Parathyroid adenoma (tissue), 2 donors: ENCODE measurements around the gene SMG9.
"Not testable (repeated sequence)": the region's sequence is repeated elsewhere in the genome, so short reads cannot be mapped to it uniquely, and the experiment has no call there.

ENCODE experiments used
- H2AFZ ChIP-seq: fragments of 300-600 bp; sonication (generic); one replicate; pipeline ENCODE4 v1.7.0; 2017; ENCODE audit warnings: antibody characterized with exemption, mild to moderate bottlenecking
- H3K27ac ChIP-seq: fragments of 300-600 bp; sonication (generic); one replicate; pipeline ENCODE4 v1.7.0; 2017
- H3K27me3 ChIP-seq: fragments of 300-600 bp; sonication (generic); one replicate; pipeline ENCODE4 v1.7.0; 2017; ENCODE audit warnings: low read length; ENCODE audit not compliant: control insufficient read depth, insufficient read depth
- H3K36me3 ChIP-seq: fragments of 300-600 bp; sonication (generic); one replicate; pipeline ENCODE4 v1.7.0; 2017; ENCODE audit warnings: low read length; ENCODE audit not compliant: control insufficient read depth, insufficient read depth
- H3K4me1 ChIP-seq: fragments of 300-600 bp; sonication (generic); one replicate; pipeline ENCODE4 v1.7.0; 2017; ENCODE audit warnings: control low read depth
- H3K4me2 ChIP-seq: fragments of 300-600 bp; sonication (generic); one replicate; pipeline ENCODE4 v1.7.0; 2017; ENCODE audit warnings: low read length
- H3K4me3 ChIP-seq: fragments of 300-600 bp; sonication (generic); one replicate; pipeline ENCODE4 v1.7.0; 2017; ENCODE audit warnings: low read depth, low read length
- H3K79me2 ChIP-seq: fragments of 300-600 bp; sonication (generic); one replicate; pipeline ENCODE4 v1.7.0; 2017; ENCODE audit warnings: control low read depth
- H3K9ac ChIP-seq: fragments of 300-600 bp; sonication (generic); one replicate; pipeline ENCODE4 v1.7.0; 2017; ENCODE audit warnings: mild to moderate bottlenecking
- H3K9me3 ChIP-seq: fragments of 300-600 bp; sonication (generic); one replicate; pipeline ENCODE4 v1.7.0; 2017; ENCODE audit warnings: low read length; ENCODE audit not compliant: control insufficient read depth
- CTCF ChIP-seq: fragments of 300-600 bp; sonication (generic); IDR thresholded peaks from one replicate; pipeline ENCODE4 v1.7.0; 2017; ENCODE audit warnings: antibody characterized with exemption, mild to moderate bottlenecking
- donor health status: primary hyperparathyroidism.

SMG9 gene

DNA sequence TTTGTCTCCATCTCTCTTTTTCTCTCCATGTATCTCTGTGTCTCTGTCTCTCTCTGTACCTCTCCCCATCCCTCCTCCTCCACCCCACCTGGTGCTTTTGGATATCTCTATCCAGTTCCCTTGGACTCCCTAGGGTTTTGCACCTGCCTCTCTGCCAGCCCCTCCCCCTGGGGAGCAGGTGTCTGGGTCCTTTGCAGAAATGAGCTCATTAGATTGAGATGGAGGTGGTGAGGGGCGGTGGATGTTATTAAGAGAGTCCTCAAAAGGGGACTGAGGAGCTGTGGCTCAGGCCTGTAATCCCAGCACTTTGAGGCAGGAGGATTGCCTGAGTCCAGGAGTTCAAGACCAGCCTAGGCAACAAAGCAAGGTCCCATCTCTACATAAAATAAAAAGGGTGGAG is 23.9 kb upstream of the SMG9 start:
- H3K79me2 ChIP-seq = no peaks in the 10 kb centered on the region
- no peak overlapping the region for H3K4me3 ChIP-seq
- H3K4me1 ChIP-seq = no peaks in the 10 kb centered on the region
- H3K27ac ChIP-seq = no peak overlapping the region
- H3K9ac ChIP-seq = no peak overlapping the region
- H3K36me3 ChIP-seq = no peaks in the 10 kb centered on the region
- no peaks in the 10 kb centered on the region for H3K27me3 ChIP-seq
- H3K4me2 ChIP-seq = no peak overlapping the region
- no peak overlapping the region for H2AFZ ChIP-seq
- no peak for TF ChIP-seq CTCF
- H3K9me3 ChIP-seq = no peaks in the 10 kb centered on the region

- no peaks in the 10 kb centered on the region for H3K4me1 ChIP-seq
- no peak for TF ChIP-seq CTCF
- no peaks in the 10 kb centered on the region for H3K9me3 ChIP-seq
- no peaks in the 10 kb centered on the region for H3K36me3 ChIP-seq
- H3K27me3 ChIP-seq = no peaks in the 10 kb centered on the region
- H3K79me2 ChIP-seq = no peaks in the 10 kb centered on the region
- no peak overlapping the region for H3K27ac ChIP-seq
- H3K4me3 ChIP-seq = no peak overlapping the region
- no peak overlapping the region for H2AFZ ChIP-seq
- no peak overlapping the region for H3K4me2 ChIP-seq
- no peak overlapping the region for H3K9ac ChIP-seq
Measured at GRCh38 chr19:43777163-43777695, 22.5 kb upstream of the SMG9 start.

DNA sequence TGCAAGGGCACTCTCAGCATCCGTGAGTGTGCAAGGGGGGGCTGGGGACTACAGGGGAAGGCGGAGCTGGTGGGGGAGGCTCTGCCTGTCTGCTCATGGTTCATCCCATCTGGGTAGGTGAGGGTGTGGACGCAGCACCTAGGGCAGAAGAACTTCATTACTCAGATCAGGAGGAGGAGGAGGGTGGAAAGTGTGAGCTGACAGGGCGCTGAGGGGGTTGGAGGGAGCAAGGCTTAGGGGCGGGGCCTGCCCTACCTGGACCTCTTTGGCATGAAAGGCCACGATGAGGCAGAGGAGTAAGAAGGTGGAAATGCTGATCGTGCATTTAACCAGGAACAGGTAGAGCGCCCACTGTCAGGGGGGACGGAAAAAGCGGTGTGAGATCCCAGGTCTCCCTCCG is 21.5 kb upstream of the SMG9 start:
- H3K9me3 ChIP-seq = no peaks in the 10 kb centered on the region
- no peaks in the 10 kb centered on the region for H3K27me3 ChIP-seq
- H3K79me2 ChIP-seq = no peaks in the 10 kb centered on the region
- TF ChIP-seq CTCF = no peak
- H2AFZ ChIP-seq = no peak overlapping the region
- H3K4me3 ChIP-seq = no peak overlapping the region
- H3K9ac ChIP-seq = no peak overlapping the region
- no peak overlapping the region for H3K27ac ChIP-seq
- no peaks in the 10 kb centered on the region for H3K36me3 ChIP-seq
- no peak overlapping the region for H3K4me2 ChIP-seq
- H3K4me1 ChIP-seq = no peaks in the 10 kb centered on the region

DNA sequence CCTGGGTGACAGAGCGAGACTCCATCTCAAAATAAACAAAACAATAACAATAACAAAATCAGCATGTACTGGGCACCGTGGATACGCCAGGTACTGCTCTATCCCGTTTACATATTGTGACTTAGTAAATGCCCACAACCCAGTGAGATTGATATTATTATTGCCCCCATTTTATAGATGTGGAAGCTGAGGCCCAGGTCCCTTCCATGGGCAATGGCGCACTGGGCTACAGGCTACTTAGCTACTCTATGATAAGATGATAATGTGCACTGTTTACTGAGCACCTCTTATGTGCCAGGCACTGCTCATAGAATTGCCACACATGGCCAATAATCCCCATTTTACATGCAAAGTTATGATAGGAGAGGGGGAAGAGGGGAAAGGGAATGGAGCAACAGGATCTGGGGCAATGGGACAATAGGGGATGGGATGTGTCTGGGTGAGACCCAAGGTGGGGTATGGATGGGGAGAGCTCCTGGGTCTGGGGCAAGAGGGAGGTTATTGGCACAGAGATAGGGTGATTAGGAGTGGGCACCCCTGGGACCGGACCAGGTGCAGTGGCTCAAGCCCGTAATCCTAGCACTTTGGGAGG is 20.6 kb upstream of the SMG9 start:
- no peaks in the 10 kb centered on the region for H3K36me3 ChIP-seq
- no peaks in the 10 kb centered on the region for H3K4me1 ChIP-seq
- no peaks in the 10 kb centered on the region for H3K79me2 ChIP-seq
- no peak overlapping the region for H3K27ac ChIP-seq
- no peaks in the 10 kb centered on the region for H3K27me3 ChIP-seq
- no peaks in the 10 kb centered on the region for H3K9me3 ChIP-seq
- no peak overlapping the region for H3K9ac ChIP-seq
- TF ChIP-seq CTCF = no peak
- no peak overlapping the region for H3K4me2 ChIP-seq
- H3K4me3 ChIP-seq = no peak overlapping the region
- no peak overlapping the region for H2AFZ ChIP-seq

DNA sequence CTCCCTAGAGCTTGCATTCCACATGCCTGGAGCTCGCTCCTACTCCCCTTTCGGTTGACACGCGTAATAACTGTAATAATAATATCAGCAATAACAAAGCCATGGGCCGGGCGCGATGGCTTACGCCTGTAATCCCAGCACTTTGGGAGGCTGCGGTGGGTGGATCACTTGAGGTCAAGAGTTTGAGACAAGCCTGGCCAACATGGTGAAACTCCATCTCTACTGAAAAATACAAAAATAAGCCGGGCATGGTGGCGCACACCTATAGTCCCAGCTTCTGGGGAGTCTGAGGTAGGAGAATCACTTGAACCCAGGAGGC is 20.1 kb upstream of the SMG9 start:
- not testable (repeated sequence) for H3K27me3 ChIP-seq, H3K9me3 ChIP-seq, H3K4me1 ChIP-seq, H2AFZ ChIP-seq, H3K4me2 ChIP-seq, H3K79me2 ChIP-seq, H3K36me3 ChIP-seq, H3K27ac ChIP-seq, H3K4me3 ChIP-seq, H3K9ac ChIP-seq
